IMR-90 (cell line): ENCODE data around the gene SLC29A3. TPM values are rescaled to one million over a fixed set of nuclear protein-coding genes. Genes with fewer than 3 reads are reported as not detected.

Experiments
- ATAC-seq: fragments of 200-7000 bp; cut with Tn5 transposase; 2 replicates; pipeline ENCODE4 v1.9.1; 2020; ENCODE audit warnings: low read depth, mild to moderate bottlenecking, moderate library complexity
- BruUV-seq: library from RNA; stranded (reverse); fragments of 400-500 nt; replicated peaks from 2 replicates; lab custom pipeline; 2021; lab: Mats Ljungman, UMichigan
- CTCF ChIA-PET: fragments of 300-600 bp; formaldehyde crosslinking; extraction: SDS; loops from one replicate; lab custom pipeline; 2021; ENCODE audit warnings: antibody characterized with exemption; lab: Yijun Ruan, JAX
- POLR2A ChIA-PET: fragments of 300-600 bp; sonication (Branson Sonifier 250); formaldehyde crosslinking; loops from one replicate; lab custom pipeline; 2022; ENCODE audit warnings: antibody characterized with exemption; ENCODE audit not compliant: unreplicated experiment; lab: Charles Lee
- DNase-seq: peaks from one replicate; pipeline ENCODE4 v3.0.0; 2013
- H2AFZ ChIP-seq: replicated peaks from 2 replicates; pipeline ENCODE3; 2013; ENCODE audit warnings: low read length, mild to moderate bottlenecking; ENCODE audit not compliant: poor library complexity
- H2AK5ac ChIP-seq: 2 replicates; pipeline ENCODE4 v1.6.1; 2013; ENCODE audit warnings: low read depth, low read length, inconsistent platforms
- H2AK9ac ChIP-seq: replicated peaks from 2 replicates; pipeline ENCODE3; 2013; ENCODE audit warnings: mild to moderate bottlenecking, low read depth, low read length, moderate library complexity; ENCODE audit not compliant: poor library complexity
- H2BK120ac ChIP-seq: 2 replicates; pipeline ENCODE4 v1.6.1; 2013; ENCODE audit warnings: low read depth, low read length, inconsistent platforms
- H2BK15ac ChIP-seq: 3 replicates; pipeline ENCODE4 v1.6.1; 2013; ENCODE audit warnings: low read depth, low read length, inconsistent platforms
- H2BK20ac ChIP-seq: 2 replicates; pipeline ENCODE4 v1.6.1; 2013; ENCODE audit warnings: low read depth, mild to moderate bottlenecking, inconsistent platforms, low read length, moderate library complexity
- H2BK5ac ChIP-seq: 2 replicates; pipeline ENCODE4 v1.6.1; 2013; ENCODE audit warnings: mild to moderate bottlenecking, low read depth, low read length, inconsistent platforms; ENCODE audit not compliant: poor library complexity, severe bottlenecking
- H3K14ac ChIP-seq: replicated peaks from 2 replicates; pipeline ENCODE4 v1.6.1; 2013; ENCODE audit warnings: low read depth, low read length, inconsistent platforms
- H3K18ac ChIP-seq: 2 replicates; pipeline ENCODE4 v1.6.1; 2013; ENCODE audit warnings: low read depth, low read length, control low read depth
- H3K23ac ChIP-seq: 2 replicates; pipeline ENCODE4 v1.6.1; 2013; ENCODE audit warnings: low read depth, low read length, inconsistent platforms
- H3K27ac ChIP-seq: 2 replicates; pipeline ENCODE4 v1.5.1; 2013; ENCODE audit warnings: mild to moderate bottlenecking, control low read depth, low read length; ENCODE audit not compliant: insufficient read depth
- H3K27me3 ChIP-seq: 2 replicates; pipeline ENCODE4 v1.6.1; 2013; ENCODE audit warnings: low read length; ENCODE audit not compliant: control insufficient read depth, insufficient read depth
- H3K36me3 ChIP-seq: 2 replicates; pipeline ENCODE4 v1.6.1; 2013; ENCODE audit warnings: low read length, mixed read lengths; ENCODE audit not compliant: control insufficient read depth, insufficient read depth
- H3K4ac ChIP-seq: 2 replicates; pipeline ENCODE4 v1.6.1; 2013; ENCODE audit warnings: low read depth, low read length, inconsistent platforms
- H3K4me1 ChIP-seq: 2 replicates; pipeline ENCODE4 v1.6.1; 2013; ENCODE audit warnings: low read length, mixed read lengths; ENCODE audit not compliant: control insufficient read depth, insufficient read depth
- H3K4me2 ChIP-seq: 2 replicates; pipeline ENCODE4 v1.6.1; 2013; ENCODE audit warnings: low read depth, mild to moderate bottlenecking, control low read depth, low read length, moderate library complexity
- H3K4me3 ChIP-seq: 2 replicates; pipeline ENCODE4 v1.5.1; 2013; ENCODE audit warnings: low read depth, mild to moderate bottlenecking, control low read depth, low read length, moderate library complexity; ENCODE audit not compliant: insufficient read depth
- H3K56ac ChIP-seq: 2 replicates; pipeline ENCODE4 v1.6.1; 2013; ENCODE audit warnings: low read length, inconsistent platforms; ENCODE audit not compliant: insufficient read depth; ENCODE audit errors: extremely low read depth
- H3K79me1 ChIP-seq, 2 experiments: 2 replicates each; pipeline ENCODE4 v1.6.1; 2013; ENCODE audit warnings: low read length in 2 of 2, inconsistent platforms in 1 of 2, low read depth in 1 of 2
- H3K9ac ChIP-seq: 2 replicates; pipeline ENCODE4 v1.6.1; 2013; ENCODE audit warnings: low read depth, low read length, control low read depth
- H3K9me1 ChIP-seq: 2 replicates; pipeline ENCODE4 v1.6.1; 2013; ENCODE audit warnings: low read length, inconsistent platforms; ENCODE audit not compliant: insufficient read depth
- H3K9me3 ChIP-seq: 2 replicates; pipeline ENCODE4 v1.6.1; 2013; ENCODE audit warnings: low read length; ENCODE audit not compliant: control insufficient read depth, insufficient read depth
- H4K20me1 ChIP-seq: 2 replicates; pipeline ENCODE4 v1.6.1; 2013; ENCODE audit warnings: low read length, inconsistent platforms; ENCODE audit not compliant: insufficient read depth
- H4K5ac ChIP-seq: 2 replicates; pipeline ENCODE4 v1.6.1; 2013; ENCODE audit warnings: mild to moderate bottlenecking, low read depth, low read length, control low read depth
- H4K8ac ChIP-seq, 2 experiments: 2 replicates each; pipeline ENCODE4 v1.6.1; 2013; ENCODE audit warnings: low read depth in 2 of 2, low read length in 2 of 2, control low read depth in 1 of 2, inconsistent platforms in 1 of 2
- H4K91ac ChIP-seq: 2 replicates; pipeline ENCODE4 v1.6.1; 2013; ENCODE audit warnings: low read depth, low read length, inconsistent platforms; ENCODE audit not compliant: insufficient read depth
- BHLHE40 ChIP-seq: fragments of 150-350 bp; IDR thresholded peaks from 2 replicates; pipeline ENCODE4 v1.6.1; 2016; ENCODE audit warnings: mild to moderate bottlenecking, low read depth, low read length
- CEBPB ChIP-seq: IDR thresholded peaks from 2 replicates; pipeline ENCODE4 v1.6.1; 2012; ENCODE audit warnings: low read depth, low read length, improper control_type of control experiment
- CHD1 ChIP-seq: IDR thresholded peaks from 2 replicates; pipeline ENCODE4 v1.6.1; 2012; ENCODE audit warnings: low read depth, low read length, improper control_type of control experiment
- FOS ChIP-seq: fragments of 150-350 bp; IDR thresholded peaks from 2 replicates; pipeline ENCODE4 v1.6.1; 2016; ENCODE audit warnings: low read depth, low read length
- MAZ ChIP-seq: IDR thresholded peaks from 2 replicates; pipeline ENCODE4 v1.6.1; 2012; ENCODE audit warnings: low read depth, mild to moderate bottlenecking, low read length, improper control_type of control experiment, moderate library complexity, borderline replicate concordance
- MXI1 ChIP-seq: IDR thresholded peaks from 2 replicates; pipeline ENCODE4 v1.6.1; 2012; ENCODE audit warnings: low read depth, mild to moderate bottlenecking, low read length, moderate library complexity, borderline replicate concordance
- NFE2L2 ChIP-seq: fragments of 150-350 bp; IDR thresholded peaks from 2 replicates; pipeline ENCODE4 v1.6.1; 2016; ENCODE audit warnings: low read depth, mild to moderate bottlenecking, low read length
- POLR2A ChIP-seq: IDR thresholded peaks from 2 replicates; pipeline ENCODE4 v1.6.1; 2012; ENCODE audit warnings: mild to moderate bottlenecking, low read depth, low read length
- RAD21 ChIP-seq: IDR thresholded peaks from 2 replicates; pipeline ENCODE4 v1.6.1; 2012; ENCODE audit warnings: low read length, improper control_type of control experiment
- RCOR1 ChIP-seq: IDR thresholded peaks from 2 replicates; pipeline ENCODE4 v1.6.1; 2012; ENCODE audit warnings: mild to moderate bottlenecking, low read length, improper control_type of control experiment; ENCODE audit not compliant: insufficient replicate concordance
- RFX5 ChIP-seq: IDR thresholded peaks from 2 replicates; pipeline ENCODE4 v1.8.0; 2012; ENCODE audit warnings: low read depth, mild to moderate bottlenecking, low read length, moderate library complexity
- SMC3 ChIP-seq: fragments of 150-350 bp; IDR thresholded peaks from 2 replicates; pipeline ENCODE4 v1.6.1; 2016; ENCODE audit warnings: low read depth, mild to moderate bottlenecking, antibody characterized with exemption, low read length, moderate library complexity
- WGBS, 2 experiments: methylation state at CpG; one replicate each; pipeline versions ENCODE4 v1.1.5 to v1.1.7; 2013; ENCODE audit warnings: missing lambda C conversion rate in 2 of 2; ENCODE audit not compliant: insufficient read length in 1 of 2; ENCODE audit errors: extremely low coverage in 2 of 2; 5-methylcytosine and 5-hydroxymethylcytosine counted together
- dilution Hi-C: fragments of 300-500 bp; cut with HindIII; formaldehyde crosslinking; loops from one replicate; pipeline ENCODE4 v1.14.3; 2018; ENCODE audit warnings: low sequenced_read_pairs; ENCODE audit not compliant: unreplicated experiment
- in situ Hi-C: fragments of 300-500 bp; cut with MboI; formaldehyde crosslinking; loops from 3 replicates; pipeline ENCODE4 v1.14.3; 2019; ENCODE audit warnings: low sequenced_read_pairs, inconsistent platforms, mixed read lengths
- intact Hi-C: fragments of 100-400 bp; cut with micrococcal nuclease; formaldehyde crosslinking; loops from 2 replicates; pipeline ENCODE4 v1.10.0; 2022
- polyA plus RNA-seq, 3 experiments: library from polyadenylated mRNA; depleted of rRNA; stranded (reverse); fragments of >200 nt; gene quantifications; 2 replicates each; pipeline ENCODE4 v1.2.3, GENCODE V29; 2012; ENCODE audit warnings: low replicate concordance in 1 of 3
- total RNA-seq: library from RNA; depleted of rRNA; stranded (reverse); fragments of >200 nt; gene quantifications from 2 replicates; pipeline ENCODE4 v1.2.3, GENCODE V29; 2012
- TF ChIP-seq, protein P1 (sequence below): fragments of 150-350 bp; IDR thresholded peaks from 2 replicates; pipeline ENCODE4 v1.6.1; 2016; ENCODE audit warnings: low read depth, mild to moderate bottlenecking, low read length, moderate library complexity, borderline replicate concordance
- TF ChIP-seq, protein P2 (sequence below): conservative IDR thresholded peaks from 2 replicates; pipeline ENCODE4 v1.5.1; 2012; ENCODE audit warnings: mild to moderate bottlenecking, low read depth, low read length, improper control_type of control experiment
- TF ChIP-seq, protein P3 (sequence below): fragments of 150-350 bp; IDR thresholded peaks from 2 replicates; pipeline ENCODE4 v1.6.1; 2017; ENCODE audit warnings: mild to moderate bottlenecking, antibody characterized with exemption, low read length, low read depth

SLC29A3 gene
- total and polyA plus RNA-seq, 2 of the 4 experiments (the other 2 are of a cell fraction), result 0.72 to 3.0 TPM

DNA sequence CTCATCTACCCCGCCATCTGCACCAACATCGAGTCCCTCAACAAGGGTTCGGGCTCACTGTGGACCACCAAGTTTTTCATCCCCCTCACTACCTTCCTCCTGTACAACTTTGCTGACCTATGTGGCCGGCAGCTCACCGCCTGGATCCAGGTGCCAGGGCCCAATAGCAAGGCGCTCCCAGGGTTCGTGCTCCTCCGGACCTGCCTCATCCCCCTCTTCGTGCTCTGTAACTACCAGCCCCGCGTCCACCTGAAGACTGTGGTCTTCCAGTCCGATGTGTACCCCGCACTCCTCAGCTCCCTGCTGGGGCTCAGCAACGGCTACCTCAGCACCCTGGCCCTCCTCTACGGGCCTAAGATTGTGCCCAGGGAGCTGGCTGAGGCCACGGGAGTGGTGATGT lies 43.1 kb downstream of the SLC29A3 start:
- DNase-seq (no peak), ATAC-seq (no peak)
- POLR2A ChIA-PET, result no interaction called here
- Histone ChIP-seq H3K36me3 (no peaks in the 10 kb centered on the region), H4K5ac (no peak overlapping the region), H3K56ac (no peak overlapping the region), H4K20me1 (no peaks in the 10 kb centered on the region), H3K4me1 (peaks cover 2% of the 10 kb centered on the region), H3K9ac (no peak overlapping the region), H3K23ac (no peak overlapping the region), H4K8ac (no peak overlapping the region), H3K4me2 (no peak overlapping the region), H3K27me3 (no peaks in the 10 kb centered on the region), H3K14ac (no peak overlapping the region), H2BK5ac (no peak overlapping the region), H3K9me1 (no peaks in the 10 kb centered on the region), H2BK20ac (no peak overlapping the region), H2AK5ac (no peak overlapping the region), H3K4me3 (no peak overlapping the region), H2AK9ac (no peak overlapping the region), H4K91ac (no peak overlapping the region), H3K9me3 (no peaks in the 10 kb centered on the region), H3K4ac (no peak overlapping the region), H2BK120ac (no peak overlapping the region), H2BK15ac (no peak overlapping the region), H3K79me1 (no peaks in the 10 kb centered on the region), H2AFZ (no peak overlapping the region), H3K18ac (no peak overlapping the region), H3K27ac (no peak overlapping the region)
- TF ChIP-seq, protein P1, sequence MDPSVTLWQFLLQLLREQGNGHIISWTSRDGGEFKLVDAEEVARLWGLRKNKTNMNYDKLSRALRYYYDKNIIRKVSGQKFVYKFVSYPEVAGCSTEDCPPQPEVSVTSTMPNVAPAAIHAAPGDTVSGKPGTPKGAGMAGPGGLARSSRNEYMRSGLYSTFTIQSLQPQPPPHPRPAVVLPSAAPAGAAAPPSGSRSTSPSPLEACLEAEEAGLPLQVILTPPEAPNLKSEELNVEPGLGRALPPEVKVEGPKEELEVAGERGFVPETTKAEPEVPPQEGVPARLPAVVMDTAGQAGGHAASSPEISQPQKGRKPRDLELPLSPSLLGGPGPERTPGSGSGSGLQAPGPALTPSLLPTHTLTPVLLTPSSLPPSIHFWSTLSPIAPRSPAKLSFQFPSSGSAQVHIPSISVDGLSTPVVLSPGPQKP, result no peak
- no peak for TF ChIP-seq MXI1
- TF ChIP-seq CEBPB, result no peak
- no peak for TF ChIP-seq RFX5
- TF ChIP-seq, protein P2, sequence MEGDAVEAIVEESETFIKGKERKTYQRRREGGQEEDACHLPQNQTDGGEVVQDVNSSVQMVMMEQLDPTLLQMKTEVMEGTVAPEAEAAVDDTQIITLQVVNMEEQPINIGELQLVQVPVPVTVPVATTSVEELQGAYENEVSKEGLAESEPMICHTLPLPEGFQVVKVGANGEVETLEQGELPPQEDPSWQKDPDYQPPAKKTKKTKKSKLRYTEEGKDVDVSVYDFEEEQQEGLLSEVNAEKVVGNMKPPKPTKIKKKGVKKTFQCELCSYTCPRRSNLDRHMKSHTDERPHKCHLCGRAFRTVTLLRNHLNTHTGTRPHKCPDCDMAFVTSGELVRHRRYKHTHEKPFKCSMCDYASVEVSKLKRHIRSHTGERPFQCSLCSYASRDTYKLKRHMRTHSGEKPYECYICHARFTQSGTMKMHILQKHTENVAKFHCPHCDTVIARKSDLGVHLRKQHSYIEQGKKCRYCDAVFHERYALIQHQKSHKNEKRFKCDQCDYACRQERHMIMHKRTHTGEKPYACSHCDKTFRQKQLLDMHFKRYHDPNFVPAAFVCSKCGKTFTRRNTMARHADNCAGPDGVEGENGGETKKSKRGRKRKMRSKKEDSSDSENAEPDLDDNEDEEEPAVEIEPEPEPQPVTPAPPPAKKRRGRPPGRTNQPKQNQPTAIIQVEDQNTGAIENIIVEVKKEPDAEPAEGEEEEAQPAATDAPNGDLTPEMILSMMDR, result no peak
- TF ChIP-seq FOS, result no peak
- no peak for TF ChIP-seq NFE2L2
- TF ChIP-seq POLR2A, result no peak
- TF ChIP-seq, protein P3, sequence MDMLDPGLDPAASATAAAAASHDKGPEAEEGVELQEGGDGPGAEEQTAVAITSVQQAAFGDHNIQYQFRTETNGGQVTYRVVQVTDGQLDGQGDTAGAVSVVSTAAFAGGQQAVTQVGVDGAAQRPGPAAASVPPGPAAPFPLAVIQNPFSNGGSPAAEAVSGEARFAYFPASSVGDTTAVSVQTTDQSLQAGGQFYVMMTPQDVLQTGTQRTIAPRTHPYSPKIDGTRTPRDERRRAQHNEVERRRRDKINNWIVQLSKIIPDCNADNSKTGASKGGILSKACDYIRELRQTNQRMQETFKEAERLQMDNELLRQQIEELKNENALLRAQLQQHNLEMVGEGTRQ, result no peak
- no peak for TF ChIP-seq BHLHE40
- no peak for TF ChIP-seq RCOR1
- no peak for TF ChIP-seq RAD21
- no peak for TF ChIP-seq SMC3
- TF ChIP-seq MAZ, result no peak
- TF ChIP-seq CHD1, result no peak
- dilution Hi-C loops, result no loop called here
- in situ Hi-C loops, result no loop called here
- intact Hi-C loops, result no loop called here
- CTCF ChIA-PET, result no interaction called here
- no TSS peak for BruUV-seq
- 94% methylated on average over 3 of the region's 16 CpGs; no CpG with 5 or more reads in 1 of the 2 experiments for WGBS, 2 experiments
